Suprapubic skin (tissue), 4 donors: ENCODE measurements around the gene CLSTN1. TPM values are rescaled to one million over a fixed set of nuclear protein-coding genes. Genes with fewer than 3 reads are reported as not detected.

Source experiments
- DNase-seq, 2 donors: peaks; one replicate each; pipeline ENCODE4 v3.0.0-alpha.2; 2019; ENCODE audit warnings: low spot score in 2 of 2
- H3K27ac ChIP-seq: fragments of 200-600 bp; sonication (generic); one replicate; pipeline ENCODE4 v1.5.1; 2019
- H3K27me3 ChIP-seq: fragments of 200-600 bp; sonication (generic); one replicate; pipeline ENCODE4 v1.5.1; 2019
- H3K36me3 ChIP-seq: fragments of 200-600 bp; sonication (generic); one replicate; pipeline ENCODE4 v1.5.1; 2019
- H3K4me1 ChIP-seq: fragments of 200-600 bp; sonication (generic); one replicate; pipeline ENCODE4 v1.5.1; 2019
- H3K4me3 ChIP-seq: fragments of 200-600 bp; sonication (generic); one replicate; pipeline ENCODE4 v1.5.1; 2019; ENCODE audit warnings: mild to moderate bottlenecking
- H3K9me3 ChIP-seq: fragments of 200-600 bp; sonication (generic); one replicate; pipeline ENCODE4 v1.5.1; 2019
- CTCF ChIP-seq, 2 donors: fragments of 200-600 bp in 1 of 2; fragments of 450-650 bp in 1 of 2; sonication (generic) in 1 of 2; IDR thresholded peaks; one replicate each; pipeline ENCODE4 v1.5.1; 2016 to 2019; ENCODE audit warnings: antibody characterized with exemption in 2 of 2, mild to moderate bottlenecking in 1 of 2, moderate library complexity in 1 of 2
- EP300 ChIP-seq: sonication (generic); formaldehyde crosslinking; IDR thresholded peaks from one replicate; pipeline ENCODE4 v1.6.1; 2017; ENCODE audit warnings: antibody characterized with exemption
- POLR2A ChIP-seq, 2 donors: fragments of 450-650 bp; IDR thresholded peaks; one replicate each; pipeline ENCODE4 v1.6.1; 2017; ENCODE audit warnings: antibody characterized with exemption in 2 of 2, mild to moderate bottlenecking in 2 of 2, moderate library complexity in 2 of 2
- POLR2AphosphoS5 ChIP-seq, 3 donors: sonication (generic); formaldehyde crosslinking; IDR thresholded peaks; one replicate each; pipeline ENCODE4 v1.6.1; 2017; ENCODE audit warnings: antibody characterized with exemption in 3 of 3
- WGBS: methylation state at CpG from one replicate; pipeline ENCODE4 v1.1.5; 2018; 5-methylcytosine and 5-hydroxymethylcytosine counted together
- total RNA-seq, 4 donors: library from RNA; depleted of rRNA; stranded (reverse); fragments of >200 nt; gene quantifications; one replicate each; pipeline ENCODE4 v1.1.0, GENCODE V29; 2016

CLSTN1 gene
- total RNA-seq, 4 donors from 2014 or later: 118 to 202 (median 165) TPM

GRCh38 chr1:9850442-9851162 lies 26.8 kb upstream of the CLSTN1 start:
- WGBS: 82% methylated on average over 14 of the region's 18 CpGs
- Histone ChIP-seq H3K27ac (no peak overlapping the region), H3K4me3 (no peak overlapping the region), H3K36me3 (peaks cover 20% of the 10 kb centered on the region), H3K27me3 (no peaks in the 10 kb centered on the region), H3K9me3 (no peaks in the 10 kb centered on the region), H3K4me1 (peaks cover 15% of the 10 kb centered on the region)
- no peak for DNase-seq
- TF ChIP-seq POLR2AphosphoS5 (IDR thresholded peaks at IDR 0.05) (no peak), CTCF (IDR thresholded peaks at IDR 0.05) (no peak), EP300 (no peak), POLR2A (IDR thresholded peaks at IDR 0.05) (no peak)

GRCh38 chr1:9849691-9850441 lies 26.1 kb upstream of the CLSTN1 start:
- H3K4me3 ChIP-seq: no peak overlapping the region
- no peaks in the 10 kb centered on the region for H3K9me3 ChIP-seq
- H3K4me1 ChIP-seq: peaks cover 16% of the 10 kb centered on the region
- H3K27me3 ChIP-seq: no peaks in the 10 kb centered on the region
- no peak overlapping the region for H3K27ac ChIP-seq
- peaks cover 20% of the 10 kb centered on the region for H3K36me3 ChIP-seq
- 87% methylated on average over 14 of the region's 20 CpGs for WGBS
- DNase-seq: no peak
- TF ChIP-seq POLR2AphosphoS5 (IDR thresholded peaks at IDR 0.05) (no peak), CTCF (IDR thresholded peaks at IDR 0.05) (no peak), POLR2A (IDR thresholded peaks at IDR 0.05) (no peak), EP300 (no peak)

- no peak for TF ChIP-seq EP300
- TF ChIP-seq POLR2AphosphoS5 (IDR thresholded peaks at IDR 0.05): no peak
- no peak for TF ChIP-seq CTCF (IDR thresholded peaks at IDR 0.05)
- TF ChIP-seq POLR2A (IDR thresholded peaks at IDR 0.05): no peak
- WGBS: 80% methylated on average over 8 of the region's 8 CpGs
- H3K4me3 ChIP-seq: no peak overlapping the region
- H3K36me3 ChIP-seq: peaks cover 10% of the 10 kb centered on the region
- DNase-seq: no peak
- H3K4me1 ChIP-seq: peaks cover 34% of the 10 kb centered on the region
- no peaks in the 10 kb centered on the region for H3K27me3 ChIP-seq
- H3K27ac ChIP-seq: no peak overlapping the region
- H3K9me3 ChIP-seq: no peaks in the 10 kb centered on the region
These were observed 24.3 kb upstream of the CLSTN1 start for GRCh38 chr1:9848022-9848421.

DNA sequence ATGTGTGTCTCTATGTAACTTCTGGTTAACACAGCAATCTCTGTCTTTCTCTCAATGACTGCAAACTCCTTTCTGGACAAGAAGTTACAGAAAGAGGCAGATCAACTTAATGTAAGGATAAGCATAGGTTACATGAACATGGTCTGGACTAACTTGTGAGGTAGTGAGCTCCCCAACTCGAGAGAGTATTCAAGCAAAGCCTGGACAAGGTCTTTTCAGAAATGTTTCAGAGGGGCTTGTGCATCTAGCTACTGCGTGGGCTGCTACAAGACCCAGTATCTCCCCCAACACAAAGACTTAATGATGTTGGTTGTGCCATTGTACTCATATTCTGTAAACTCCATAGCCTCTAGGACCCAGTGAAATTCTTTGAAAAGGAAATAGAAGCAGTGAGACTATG lies 23.5 kb upstream of the CLSTN1 start:
- Histone ChIP-seq H3K4me3 (no peak overlapping the region), H3K36me3 (peaks cover 8% of the 10 kb centered on the region), H3K9me3 (no peaks in the 10 kb centered on the region), H3K27me3 (no peaks in the 10 kb centered on the region), H3K27ac (no peak overlapping the region), H3K4me1 (peaks cover 36% of the 10 kb centered on the region)
- WGBS: 82% methylated on average over 2 of the region's 2 CpGs
- DNase-seq: no peak
- TF ChIP-seq EP300 (no peak), CTCF (IDR thresholded peaks at IDR 0.05) (no peak), POLR2AphosphoS5 (IDR thresholded peaks at IDR 0.05) (no peak)

DNA sequence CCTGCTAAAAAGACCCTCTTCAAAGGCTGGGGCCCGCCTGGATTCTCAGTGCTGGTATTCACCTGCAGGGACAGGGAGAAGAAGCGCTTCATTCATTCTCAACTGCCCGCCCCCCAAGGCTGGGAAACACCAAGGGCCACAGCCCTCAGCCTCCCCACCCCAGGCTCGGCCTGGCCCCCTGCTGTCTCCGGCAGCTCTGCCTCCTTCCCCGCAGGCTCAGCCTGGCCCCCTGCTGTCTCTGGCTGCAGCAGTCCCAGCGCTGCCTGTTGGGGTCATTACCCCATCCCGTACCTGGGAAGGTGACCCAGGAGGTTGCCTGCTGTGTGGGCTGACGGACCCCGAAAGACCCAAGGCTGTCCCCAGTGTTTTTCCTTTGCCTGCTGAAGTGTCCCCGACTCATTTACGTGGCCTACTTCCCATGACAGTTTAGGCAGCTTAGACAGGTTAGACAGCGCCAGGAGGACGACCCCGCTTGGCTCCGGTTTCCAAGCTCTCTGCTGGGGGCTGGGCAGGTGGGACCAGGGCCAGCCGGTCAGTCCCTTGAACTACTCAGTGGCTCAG lies 22.9 kb upstream of the CLSTN1 start:
- H3K27ac ChIP-seq: no peak overlapping the region

More for the DNA sequence above, 22.9 kb upstream of the CLSTN1 start:
- H3K4me3 ChIP-seq: no peak overlapping the region
- no peaks in the 10 kb centered on the region for H3K9me3 ChIP-seq
- H3K27me3 ChIP-seq: no peaks in the 10 kb centered on the region
- H3K4me1 ChIP-seq: peaks cover 40% of the 10 kb centered on the region
- no peak for DNase-seq
- H3K36me3 ChIP-seq: peaks cover 8% of the 10 kb centered on the region
- WGBS: 81% methylated on average over 11 of the region's 17 CpGs
- TF ChIP-seq POLR2A (IDR thresholded peaks at IDR 0.05) (no peak), POLR2AphosphoS5 (IDR thresholded peaks at IDR 0.05) (no peak), CTCF (IDR thresholded peaks at IDR 0.05) (no peak), EP300 (no peak)
